Retinal pigment epithelial cell (primary cell): ENCODE results near the gene NAPEPLD.

ENCODE experiments used
- DNase-seq: peaks from one replicate; pipeline ENCODE4 v3.0.0-alpha.2; 2010; ENCODE audit warnings: low read depth
- H3K4me3 ChIP-seq: 2 replicates; pipeline ENCODE4 v1.5.1; 2011; ENCODE audit warnings: mild to moderate bottlenecking, low read length, control low read depth, moderate library complexity
- TF ChIP-seq, protein P1 (sequence below): conservative IDR thresholded peaks from 2 replicates; pipeline ENCODE4 v1.5.1; 2011; ENCODE audit warnings: low read depth, low read length, control low read depth, inconsistent platforms

NAPEPLD gene

DNA sequence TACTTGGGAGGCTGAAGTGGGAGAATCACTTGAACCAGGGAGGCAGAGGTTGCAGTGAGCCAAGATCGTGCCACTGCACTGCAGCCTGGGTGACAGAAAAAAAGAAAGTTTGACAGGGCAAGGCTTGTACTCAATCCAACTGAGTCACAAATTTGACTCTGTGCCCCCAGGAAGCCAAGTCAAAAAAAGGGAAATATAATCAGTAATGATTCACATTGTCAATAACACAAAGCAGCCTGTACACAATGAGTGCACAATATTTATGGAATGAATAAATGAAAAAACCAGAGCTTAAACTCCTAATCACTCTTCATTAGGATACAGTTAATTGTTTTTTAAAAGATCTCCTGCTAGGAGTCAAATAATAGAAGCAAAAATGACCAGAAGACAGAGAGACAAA is 6.4 kb downstream of the NAPEPLD start:
- no peak for DNase-seq
- no peak overlapping the region for H3K4me3 ChIP-seq
- TF ChIP-seq, protein P1, sequence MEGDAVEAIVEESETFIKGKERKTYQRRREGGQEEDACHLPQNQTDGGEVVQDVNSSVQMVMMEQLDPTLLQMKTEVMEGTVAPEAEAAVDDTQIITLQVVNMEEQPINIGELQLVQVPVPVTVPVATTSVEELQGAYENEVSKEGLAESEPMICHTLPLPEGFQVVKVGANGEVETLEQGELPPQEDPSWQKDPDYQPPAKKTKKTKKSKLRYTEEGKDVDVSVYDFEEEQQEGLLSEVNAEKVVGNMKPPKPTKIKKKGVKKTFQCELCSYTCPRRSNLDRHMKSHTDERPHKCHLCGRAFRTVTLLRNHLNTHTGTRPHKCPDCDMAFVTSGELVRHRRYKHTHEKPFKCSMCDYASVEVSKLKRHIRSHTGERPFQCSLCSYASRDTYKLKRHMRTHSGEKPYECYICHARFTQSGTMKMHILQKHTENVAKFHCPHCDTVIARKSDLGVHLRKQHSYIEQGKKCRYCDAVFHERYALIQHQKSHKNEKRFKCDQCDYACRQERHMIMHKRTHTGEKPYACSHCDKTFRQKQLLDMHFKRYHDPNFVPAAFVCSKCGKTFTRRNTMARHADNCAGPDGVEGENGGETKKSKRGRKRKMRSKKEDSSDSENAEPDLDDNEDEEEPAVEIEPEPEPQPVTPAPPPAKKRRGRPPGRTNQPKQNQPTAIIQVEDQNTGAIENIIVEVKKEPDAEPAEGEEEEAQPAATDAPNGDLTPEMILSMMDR, result no peak

DNA sequence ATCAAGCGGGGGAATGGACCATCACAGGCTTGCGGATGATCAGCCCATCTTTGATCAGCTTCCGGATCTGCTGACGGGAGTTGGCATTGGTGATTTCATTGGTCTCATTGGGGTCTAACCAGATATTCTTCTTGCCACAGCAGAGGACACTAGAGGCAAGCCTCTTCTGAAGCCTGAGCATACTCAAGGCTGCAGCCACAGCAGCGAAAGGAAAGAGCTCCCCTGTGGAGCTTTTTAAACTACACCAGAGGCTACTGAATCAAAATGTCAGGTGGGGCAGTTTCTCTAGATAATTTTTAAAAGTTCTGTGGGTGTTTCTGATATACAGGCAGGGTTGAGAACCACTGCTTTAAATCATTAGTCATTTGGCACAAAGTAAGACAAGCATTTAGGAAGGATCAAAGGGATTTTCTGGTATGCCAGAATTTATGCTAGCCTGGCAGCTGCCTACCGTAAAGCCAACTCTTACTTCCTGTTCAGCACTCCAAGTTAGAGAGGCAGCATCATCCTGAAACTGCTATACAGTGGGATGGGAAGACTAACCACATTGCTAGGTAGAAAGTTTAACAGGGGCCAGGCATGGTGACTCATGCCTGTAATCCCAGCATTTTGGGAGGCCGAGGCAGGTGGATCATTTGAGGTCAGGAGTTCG is 7.0 kb downstream of the NAPEPLD start:
- no peak overlapping the region for H3K4me3 ChIP-seq
- TF ChIP-seq, protein P1, result no peak
- DNase-seq, result no peak

DNA sequence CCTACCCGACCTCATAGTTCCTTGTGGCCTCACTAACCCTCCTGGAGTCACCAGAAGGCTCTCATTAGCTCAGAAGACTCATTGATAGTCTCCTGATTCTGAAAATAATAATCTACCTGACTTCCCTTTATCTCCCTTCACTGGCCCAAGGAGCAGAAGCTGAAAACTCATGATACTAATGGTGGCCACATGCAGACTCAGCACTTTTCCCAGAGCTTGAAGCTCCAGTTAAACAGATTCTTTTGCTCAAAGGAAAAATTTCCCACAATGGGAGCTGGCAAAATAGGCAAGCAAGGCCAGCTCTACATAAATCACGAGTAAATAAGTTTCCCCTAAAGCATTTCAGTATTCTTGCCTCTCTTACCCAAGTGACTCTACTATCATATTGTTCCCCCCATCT is 8.2 kb downstream of the NAPEPLD start:
- DNase-seq, result no peak
- TF ChIP-seq, protein P1, result no peak
- no peak overlapping the region for H3K4me3 ChIP-seq

DNA sequence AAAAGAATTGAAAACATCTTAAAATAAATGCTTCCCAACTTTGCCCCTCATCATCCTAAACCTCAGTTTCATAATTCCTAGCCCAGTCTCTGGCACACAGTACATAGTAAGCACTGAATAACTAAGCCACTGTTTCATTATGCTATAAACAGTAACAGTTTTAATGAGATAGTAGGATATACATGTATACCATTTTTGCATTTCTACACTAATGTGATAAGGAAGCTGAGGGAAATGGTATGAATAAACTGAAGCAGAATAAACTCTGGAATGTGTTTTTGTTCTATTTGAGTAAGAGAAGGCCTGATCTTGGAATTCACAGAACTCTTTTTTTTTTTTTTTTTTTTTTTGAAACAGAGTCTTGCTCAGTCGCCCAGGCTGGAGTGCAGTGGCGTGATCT is 8.8 kb downstream of the NAPEPLD start:
- DNase-seq, result no peak
- no peak overlapping the region for H3K4me3 ChIP-seq
- TF ChIP-seq, protein P1, result no peak

DNA sequence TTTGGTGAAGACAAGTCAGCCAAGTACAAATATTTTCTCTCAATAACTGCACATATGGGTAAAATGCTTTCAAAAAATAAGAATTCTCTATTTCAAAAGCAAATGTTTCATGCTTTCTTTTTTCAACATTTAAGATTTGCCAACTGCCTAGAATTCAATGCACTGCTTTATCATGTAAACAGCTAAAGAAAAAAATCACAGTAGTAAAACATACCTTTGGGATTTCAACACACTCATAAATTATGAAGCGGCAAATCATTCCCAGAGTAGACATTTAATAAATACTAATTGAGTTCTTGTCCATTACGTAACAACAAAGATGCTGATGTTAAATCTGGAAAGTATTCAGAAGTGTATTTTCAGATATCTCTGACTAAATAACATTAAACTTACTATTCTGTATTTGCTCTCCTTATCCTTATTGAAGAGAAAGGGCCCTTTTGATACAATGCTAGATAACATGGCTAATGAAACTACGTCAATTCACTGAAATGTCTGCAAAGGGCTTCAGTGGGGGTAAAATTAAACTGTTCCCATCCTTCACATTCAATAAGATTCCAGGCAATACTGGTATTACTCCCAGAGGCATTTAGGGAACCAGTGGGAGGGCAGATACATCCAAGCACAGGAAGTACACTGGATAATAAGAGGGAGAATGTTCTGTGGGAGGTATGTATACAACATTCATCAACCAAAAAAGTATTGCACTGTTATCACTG is 13.9 kb downstream of the NAPEPLD start:
- DNase-seq, result no peak

DNA sequence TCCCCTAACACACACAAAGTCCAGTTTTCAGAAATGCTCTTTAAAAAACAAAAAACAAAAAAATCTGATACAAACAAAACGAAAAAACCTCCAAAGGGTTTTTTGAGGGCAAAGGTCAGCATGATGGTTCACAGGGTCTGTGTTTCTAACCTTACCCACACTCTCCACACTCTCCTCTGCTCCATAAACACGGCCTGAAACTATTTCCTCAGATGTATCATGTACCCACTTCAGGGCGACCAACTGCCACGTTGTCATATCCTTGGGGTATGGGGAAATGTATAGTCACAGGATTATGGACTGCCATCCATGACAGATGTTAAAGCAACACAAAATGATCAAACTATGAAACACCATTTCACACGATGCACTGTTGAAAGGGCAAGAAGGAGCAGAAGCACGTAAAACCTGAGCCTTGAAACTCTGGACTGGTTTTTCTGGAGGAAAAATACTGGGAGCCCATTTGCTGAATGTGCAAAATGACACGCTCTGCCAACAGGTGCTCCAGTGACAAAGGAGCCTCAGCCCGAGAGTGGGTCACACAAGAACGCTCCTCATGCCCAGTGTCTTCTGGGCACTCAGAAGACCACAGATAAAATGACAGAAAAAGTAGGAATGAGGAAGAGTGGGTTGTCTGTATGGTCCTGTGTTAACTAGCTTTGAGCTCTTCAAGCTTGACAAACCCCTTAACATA is 15.8 kb downstream of the NAPEPLD start:
- no peak for DNase-seq

More for the DNA sequence above, 13.9 kb downstream of the NAPEPLD start:
- H3K4me3 ChIP-seq, result no peak overlapping the region
- TF ChIP-seq, protein P1, result no peak

More for the DNA sequence above, 15.8 kb downstream of the NAPEPLD start:
- TF ChIP-seq, protein P1, result no peak
- H3K4me3 ChIP-seq, result no peak overlapping the region
